Muscle of back (tissue), 11 donors: ENCODE results near the gene MYCBP2. TPM values are rescaled to one million over a fixed set of nuclear protein-coding genes. Genes with fewer than 3 reads are reported as not detected.
"Not testable (repeated sequence)": the region's sequence is repeated elsewhere in the genome, so short reads cannot be mapped to it uniquely, and the experiment has no call there.

ENCODE experiments used
- DNase-seq, 3 donors: peaks; one replicate each; pipeline versions ENCODE4 v3.0.0 to v3.0.0-alpha.2; 2013
- polyA plus RNA-seq, 10 donors: library from polyadenylated mRNA; unstranded; fragments of 120-200 nt; gene quantifications; one replicate each; pipeline ENCODE4 v1.2.1, GENCODE V29; 2013; ENCODE audit not compliant: insufficient read length in 10 of 10

MYCBP2 gene
- polyA plus RNA-seq, 10 donors, result 41.6 to 56.7 (median 52.1) TPM

- DNase-seq, result peak in 1 of 3 donors; percentile 64
These were observed 119.0 kb downstream of the MYCBP2 start for GRCh38 chr13:77207943-77208342.

GRCh38 chr13:77198995-77199394 is 127.9 kb downstream of the MYCBP2 start:
- DNase-seq, result not testable (repeated sequence)

GRCh38 chr13:77196052-77196618 is 130.8 kb downstream of the MYCBP2 start:
- DNase-seq, result no peak

- no peak for DNase-seq
These were observed 136.4 kb downstream of the MYCBP2 start for GRCh38 chr13:77190349-77190958.

GRCh38 chr13:77185721-77186120 is 141.2 kb downstream of the MYCBP2 start:
- no peak for DNase-seq

GRCh38 chr13:77184455-77184854 is 142.4 kb downstream of the MYCBP2 start:
- DNase-seq, result peak in 2 of 3 donors; percentile 1 to 6

- no peak for DNase-seq
These were observed 146.9 kb downstream of the MYCBP2 start for GRCh38 chr13:77180011-77180410.

GRCh38 chr13:77177646-77178045 is 149.2 kb downstream of the MYCBP2 start:
- no peak for DNase-seq

GRCh38 chr13:77176350-77176749 is 150.5 kb downstream of the MYCBP2 start:
- peak in 1 of 3 donors; percentile 1 for DNase-seq

GRCh38 chr13:77172650-77173049 is 154.2 kb downstream of the MYCBP2 start:
- no peak for DNase-seq

GRCh38 chr13:77171451-77171850 is 155.4 kb downstream of the MYCBP2 start:
- DNase-seq, result no peak

GRCh38 chr13:77168237-77168636 is 158.7 kb downstream of the MYCBP2 start:
- DNase-seq, result no peak

- no peak for DNase-seq
These were observed 176.2 kb downstream of the MYCBP2 start for GRCh38 chr13:77150651-77151050.

GRCh38 chr13:77143431-77143830 is 183.5 kb downstream of the MYCBP2 start:
- DNase-seq, result no peak

- peak in 1 of 3 donors; percentile 48 for DNase-seq
These were observed 187.6 kb downstream of the MYCBP2 start for GRCh38 chr13:77139306-77139705.

- no peak for DNase-seq
These were observed 188.1 kb downstream of the MYCBP2 start for GRCh38 chr13:77138813-77139212.

- no peak for DNase-seq
These were observed 189.9 kb downstream of the MYCBP2 start for GRCh38 chr13:77136902-77137420.

- no peak for DNase-seq
These were observed 202.5 kb downstream of the MYCBP2 start for GRCh38 chr13:77124423-77124822.

GRCh38 chr13:77118134-77118533 is 208.8 kb downstream of the MYCBP2 start:
- DNase-seq, result no peak

- DNase-seq, result no peak
These were observed 212.6 kb downstream of the MYCBP2 start for GRCh38 chr13:77114271-77114670.

GRCh38 chr13:77113496-77113895 is 213.4 kb downstream of the MYCBP2 start:
- DNase-seq, result no peak

GRCh38 chr13:77105051-77105450 is 221.8 kb downstream of the MYCBP2 start:
- no peak for DNase-seq

GRCh38 chr13:77099415-77099814 is 227.5 kb downstream of the MYCBP2 start:
- no peak for DNase-seq

GRCh38 chr13:77095288-77095687 is 231.6 kb downstream of the MYCBP2 start:
- no peak for DNase-seq
